Psoas muscle (tissue), 8 donors: ENCODE data around the gene HOXB4. TPM values are rescaled to one million over a fixed set of nuclear protein-coding genes. Genes with fewer than 3 reads are reported as not detected.

Experiments
- ATAC-seq, 4 donors: fragments of 200-7000 bp; cut with Tn5 transposase; one replicate each; pipeline ENCODE4 v1.9.1; 2020; ENCODE audit warnings: moderate library complexity in 3 of 4, mild to moderate bottlenecking in 2 of 4
- DNase-seq, 2 donors: peaks; one replicate each; pipeline ENCODE4 v3.0.0-alpha.2; 2020
- H3K27ac ChIP-seq: fragments of 200-600 bp; one replicate; pipeline ENCODE4 v1.8.0; 2022
- H3K27me3 ChIP-seq, 3 donors: fragments of 200-600 bp in 1 of 3; one replicate each; pipeline versions ENCODE4 v1.6.1 to v1.8.0; 2013 to 2022; ENCODE audit warnings: low read length in 2 of 3, mild to moderate bottlenecking in 2 of 3, moderate library complexity in 1 of 3; ENCODE audit not compliant: insufficient read depth in 3 of 3
- H3K36me3 ChIP-seq, 2 donors: fragments of 200-600 bp in 1 of 2; one replicate each; pipeline versions ENCODE4 v1.6.1 to v1.8.0; 2013 to 2022; ENCODE audit warnings: low read depth in 1 of 2, mild to moderate bottlenecking in 1 of 2, moderate library complexity in 1 of 2; ENCODE audit not compliant: insufficient read depth in 1 of 2
- H3K4me1 ChIP-seq: fragments of 200-600 bp; one replicate; pipeline ENCODE4 v1.8.0; 2022
- H3K4me3 ChIP-seq: fragments of 200-600 bp; one replicate; pipeline ENCODE4 v1.8.0; 2022; ENCODE audit warnings: mild to moderate bottlenecking
- H3K9me3 ChIP-seq: fragments of 200-600 bp; one replicate; pipeline ENCODE4 v1.8.0; 2022
- CTCF ChIP-seq: fragments of 200-600 bp; IDR thresholded peaks from one replicate; pipeline ENCODE4 v1.8.0; 2022; ENCODE audit warnings: antibody characterized with exemption
- WGBS, 3 donors: extraction: QIAGEN DNeasy Blood & Tissue Kit; methylation state at CpG; one replicate each; pipeline versions ENCODE4 v1.1.6 to v1.1.7; 2013; 5-methylcytosine and 5-hydroxymethylcytosine counted together
- intact Hi-C, 2 donors: fragments of 100-400 bp; cut with DNase I; formaldehyde crosslinking; loops; one replicate each; pipeline versions ENCODE4 v1.11.0 to v1.14.2; 2022
- polyA plus RNA-seq, 3 donors: library from polyadenylated mRNA; stranded (reverse); fragments of 200-250 nt; gene quantifications; one replicate each; pipeline ENCODE4 v1.2.3, GENCODE V29; 2013
- total RNA-seq, 4 donors: library from RNA; stranded (reverse); fragmentation: NEBNext Ultra II Directional in 2 of 4; extraction: Animal tissue kit (Norgen Biotek cat#: 25700) in 2 of 4; gene quantifications; one replicate each; pipeline versions ENCODE4 v1.2.1 to v1.2.4, GENCODE V29; 2021 to 2023
- donor health status: healthy with polysubstance abuse.
- donor health status: DM: no; HTN: no; CAD: no; lungs with moderate emphysema.
- donor health status: Bipolar disorder and iron deficiency.
- donor health status: healthy.
- donor health status: DM: yes; HTN: yes; CAD: no.
- donor health status: DM: no; HTN: no; CAD: no.
- donor health status: DM: no; HTN: no; CAD: no.
- donor health status: DM: yes; HTN: yes; CAD: no.

Gene HOXB4
- total and polyA plus RNA-seq, 7 donors, result 0.38 to 4.0 (median 0.89) TPM

GRCh38 chr17:48621410-48622392, 43.6 kb upstream of the HOXB4 start:
- Histone ChIP-seq H3K27me3 (peaks cover 10 to 98% (median 57%) of the 10 kb centered on the region in 3 donors), H3K4me3 (no peak overlapping the region), H3K27ac (no peak overlapping the region), H3K9me3 (no peaks in the 10 kb centered on the region), H3K4me1 (peaks cover 18% of the 10 kb centered on the region), H3K36me3 (no peaks in the 10 kb centered on the region)
- ATAC-seq (no peak), DNase-seq (no peak)
- WGBS, 3 donors, result 23 to 26% (median 24%) methylated on average over 41 of the region's 41 CpGs
- intact Hi-C loops, result no loop called here
- TF ChIP-seq CTCF, result no peak

- intact Hi-C loops, result no loop called here
- peaks cover 10 to 98% (median 53%) of the 10 kb centered on the region in 3 donors for H3K27me3 ChIP-seq
- H3K36me3 ChIP-seq, result no peaks in the 10 kb centered on the region
- no peak overlapping the region for H3K27ac ChIP-seq
- H3K9me3 ChIP-seq, result no peaks in the 10 kb centered on the region
- 43 to 60% (median 50%) methylated on average over 6 of the region's 6 CpGs for WGBS, 3 donors
- no peak for TF ChIP-seq CTCF
- peaks cover 8% of the 10 kb centered on the region for H3K4me1 ChIP-seq
- ATAC-seq (no peak), DNase-seq (no peak)
- no peak overlapping the region for H3K4me3 ChIP-seq
These were observed 42.5 kb upstream of the HOXB4 start for GRCh38 chr17:48620461-48621139.

GRCh38 chr17:48619826-48620449, 41.8 kb upstream of the HOXB4 start:
- Histone ChIP-seq H3K4me1 (peaks cover 2% of the 10 kb centered on the region), H3K27ac (no peak overlapping the region), H3K4me3 (no peak overlapping the region), H3K36me3 (no peaks in the 10 kb centered on the region), H3K9me3 (no peaks in the 10 kb centered on the region), H3K27me3 (peaks cover 10 to 97% (median 49%) of the 10 kb centered on the region in 3 donors)
- ATAC-seq, result no peak
- TF ChIP-seq CTCF, result no peak
- intact Hi-C loops, result loop anchor here (2.0 to 5.0 kb wide), 5 partner anchors 268 to 313 kb away; no protein-coding TSS in a partner anchor
- DNase-seq, result no peak
- WGBS, 3 donors, result 38 to 48% (median 42%) methylated on average over 32 of the region's 32 CpGs

GRCh38 chr17:48618256-48618896, 40.2 kb upstream of the HOXB4 start:
- Histone ChIP-seq H3K4me1 (peaks cover 4% of the 10 kb centered on the region), H3K4me3 (peak overlapping the region; percentile 15), H3K27ac (no peak overlapping the region), H3K27me3 (peaks cover 10 to 97% (median 53%) of the 10 kb centered on the region in 3 donors), H3K36me3 (no peaks in the 10 kb centered on the region), H3K9me3 (no peaks in the 10 kb centered on the region)
- intact Hi-C loops, result loop anchor here (2.0 to 5.0 kb wide), 5 partner anchors 266 to 312 kb away; no protein-coding TSS in a partner anchor
- peak; percentile 84 to 93 for DNase-seq
- TF ChIP-seq CTCF, result peak; percentile 99
- WGBS, 3 donors, result 4 to 6% (median 5%) methylated on average over 25 of the region's 25 CpGs
- peak; percentile 87 to 97 (median 94) for ATAC-seq
